ENCODE results near the gene TNNC1. TPM values are rescaled to one million over a fixed set of nuclear protein-coding genes. Genes with fewer than 3 reads are reported as not detected.
A peak's percentile ranks its signal among the peaks of the same experiment; 100 is the strongest.

The TNNC1 gene
- total RNA-seq, 1 experiment from 2014 or later: 5.6 TPM

- POLR2A ChIA-PET: no interaction called here
- peaks cover 35% of the 10 kb centered on the region for H3K36me3 Mint-ChIP-seq
- H3K4me3 Mint-ChIP-seq: no peak overlapping the region
- DNase-seq (ENCODE audit: low spot score) (no peak), ATAC-seq (no peak)
- no peak overlapping the region for H3K27ac Mint-ChIP-seq
- no peaks in the 10 kb centered on the region for H3K27me3 Mint-ChIP-seq (ENCODE audit: low read depth)
- H3K9me3 Mint-ChIP-seq: no peaks in the 10 kb centered on the region
- CTCF ChIA-PET: no interaction called here
- H3K4me1 Mint-ChIP-seq: no peaks in the 10 kb centered on the region
- no peak for TF ChIP-seq AR (CRISPR knock-in tag; IDR thresholded peaks at IDR 0.05)
- TF ChIP-seq ZMAT4 (CRISPR knock-in tag; IDR thresholded peaks at IDR 0.05): no peak
- no peak for TF ChIP-seq ERG (CRISPR knock-in tag; IDR thresholded peaks at IDR 0.05)
- no peak for TF ChIP-seq CDX4 (CRISPR knock-in tag; IDR thresholded peaks at IDR 0.05; ENCODE audit: borderline replicate concordance)
- TF ChIP-seq SMAD4 (CRISPR knock-in tag; IDR thresholded peaks at IDR 0.05): no peak
- TF ChIP-seq E2F5 (CRISPR knock-in tag; IDR thresholded peaks at IDR 0.05): no peak
- TF ChIP-seq NR2C2 (CRISPR knock-in tag; IDR thresholded peaks at IDR 0.05): no peak
- no peak for TF ChIP-seq IRF2 (CRISPR knock-in tag; IDR thresholded peaks at IDR 0.05; ENCODE audit: borderline replicate concordance, low read depth)
- no peak for TF ChIP-seq GRHL2 (CRISPR knock-in tag; IDR thresholded peaks at IDR 0.05; ENCODE audit: insufficient replicate concordance, severe bottlenecking)
- TF ChIP-seq NR1H2 (CRISPR knock-in tag; IDR thresholded peaks at IDR 0.05): no peak
These were observed 31.0 kb upstream of the TNNC1 start for GRCh38 chr3:52484680-52485461.

GRCh38 chr3:52483577-52484381 is 29.9 kb upstream of the TNNC1 start:
- ATAC-seq: no peak
- peak overlapping the region; percentile 57; the same call in 1 of the 2 replicates for H3K27ac Mint-ChIP-seq
- TF ChIP-seq NFE2L1 (CRISPR knock-in tag; IDR thresholded peaks at IDR 0.05) (no peak), AFF4 (CRISPR knock-in tag; IDR thresholded peaks at IDR 0.05; ENCODE audit: borderline replicate concordance) (no peak), ESRRA (CRISPR knock-in tag; IDR thresholded peaks at IDR 0.05; ENCODE audit: borderline replicate concordance) (no peak), HMGA2 (CRISPR knock-in tag; IDR thresholded peaks at IDR 0.05) (no peak), GABPB1 (CRISPR knock-in tag; IDR thresholded peaks at IDR 0.05) (no peak), ATF3 (CRISPR knock-in tag; conservative IDR thresholded peaks at IDR 0.05) (no peak), KAT7 (CRISPR knock-in tag; IDR thresholded peaks at IDR 0.05; ENCODE audit: borderline replicate concordance) (no peak), ZNF138 (CRISPR knock-in tag; conservative IDR thresholded peaks at IDR 0.05) (no peak), ZNF671 (CRISPR knock-in tag; IDR thresholded peaks at IDR 0.05) (no peak), CREM (CRISPR knock-in tag; IDR thresholded peaks at IDR 0.05) (no peak), OVOL2 (CRISPR knock-in tag; IDR thresholded peaks at IDR 0.05; ENCODE audit: borderline replicate concordance) (no peak), NFYB (CRISPR knock-in tag; conservative IDR thresholded peaks at IDR 0.05; ENCODE audit: low read depth) (no peak), NR2C2 (CRISPR knock-in tag; IDR thresholded peaks at IDR 0.05) (no peak), GTF2I (CRISPR knock-in tag; conservative IDR thresholded peaks at IDR 0.05) (no peak)

More at GRCh38 chr3:52483577-52484381, 29.9 kb upstream of the TNNC1 start:
- ChIA-PET CTCF (interaction anchor here (2.5 kb wide), 1 partner anchor 13 kb away, joined by 12 read pairs; no protein-coding TSS in a partner anchor), POLR2A (no interaction called here)
- no peak overlapping the region for H3K4me3 Mint-ChIP-seq
- H3K4me1 Mint-ChIP-seq: no peaks in the 10 kb centered on the region
- DNase-seq (ENCODE audit: low spot score): no peak
- no peaks in the 10 kb centered on the region for H3K27me3 Mint-ChIP-seq (ENCODE audit: low read depth)
- no peaks in the 10 kb centered on the region for H3K9me3 Mint-ChIP-seq
- H3K36me3 Mint-ChIP-seq: peaks cover 42% of the 10 kb centered on the region

Data from WTC11 (cell line).